Measurements from ENCODE around the gene PDE6A.

The PDE6A gene

GRCh38 chr5:149892594-149892993 lies 52.0 kb downstream of the PDE6A start:
- POLR2A ChIA-PET = no interaction called here
- H3K9me3 ChIP-seq (ENCODE audit: control insufficient read depth, insufficient read depth, low read depth, low read length) = no peaks in the 10 kb centered on the region
- TF ChIP-seq ZNF624 (tag by site-specific recombination; IDR thresholded peaks at IDR 0.05) = no peak
- no peak for TF ChIP-seq ZBTB20 (tag by site-specific recombination; IDR thresholded peaks at IDR 0.05)
- TF ChIP-seq ZNF155 (tag by site-specific recombination; IDR thresholded peaks at IDR 0.05) = no peak
- TF ChIP-seq CTCF (tag by site-specific recombination; IDR thresholded peaks at IDR 0.05) = no peak
- TF ChIP-seq SP2 (tag by site-specific recombination; IDR thresholded peaks at IDR 0.05) = no peak
- TF ChIP-seq ZNF514 (tag by site-specific recombination; IDR thresholded peaks at IDR 0.05) = no peak
- no peak for TF ChIP-seq ZSCAN30 (tag by site-specific recombination; IDR thresholded peaks at IDR 0.05)
- no peak for TF ChIP-seq ZNF302 (tag by site-specific recombination; IDR thresholded peaks at IDR 0.05; ENCODE audit: low read depth)
- no peak for TF ChIP-seq ZNF658 (tag by site-specific recombination; IDR thresholded peaks at IDR 0.05)
- TF ChIP-seq ZNF777 (tag by site-specific recombination; IDR thresholded peaks at IDR 0.05; ENCODE audit: borderline replicate concordance) = no peak
- 0 out of 2 replicates have a peak, but pooled peaks cover 2% of the 10 kb centered on the region for H3K4me1 ChIP-seq (ENCODE audit: control insufficient read depth, insufficient read depth, low read length)
- H3K36me3 ChIP-seq (ENCODE audit: control insufficient read depth in 2 of 2, insufficient read depth in 1 of 2, low read length in 2 of 2) = no peaks in the 10 kb centered on the region
- no peak overlapping the region for H3K27ac ChIP-seq (ENCODE audit: extremely low read depth, low read depth, low read length)
- CTCF ChIA-PET = interaction anchor here (0.6 to 3.2 kb wide), 5 partner anchors 58 to 274 kb away, joined by 3 to 10 read pairs (median 6); no protein-coding TSS in a partner anchor
- H3K4me3 ChIP-seq (ENCODE audit: low read depth, low read length) = no peak overlapping the region

GRCh38 chr5:149888280-149888679 lies 56.3 kb downstream of the PDE6A start:
- ChIA-PET POLR2A (interaction anchor here (0.7 kb wide), 1 partner anchor 48 kb away, joined by 5 read pairs; no protein-coding TSS in a partner anchor), CTCF (interaction anchor here (0.7 to 1.2 kb wide), 2 partner anchors 35 to 103 kb away, joined by 3 to 4 read pairs; no protein-coding TSS in a partner anchor)
- TF ChIP-seq ZBTB21 (tag by site-specific recombination; IDR thresholded peaks at IDR 0.05) (no peak), ZBTB6 (tag by site-specific recombination; IDR thresholded peaks at IDR 0.05) (no peak), ZBTB17 (tag by site-specific recombination; IDR thresholded peaks at IDR 0.05) (no peak), ZNF16 (tag by site-specific recombination; IDR thresholded peaks at IDR 0.05; ENCODE audit: low read depth) (no peak), SCRT2 (tag by site-specific recombination; IDR thresholded peaks at IDR 0.05) (no peak), ZNF19 (tag by site-specific recombination; IDR thresholded peaks at IDR 0.05; ENCODE audit: low read depth) (no peak), ELK4 (IDR thresholded peaks at IDR 0.05; ENCODE audit: borderline replicate concordance, low read depth, low read length) (no peak), HOXC10 (CRISPR knock-in tag; IDR thresholded peaks at IDR 0.05) (no peak), GLIS2 (tag by site-specific recombination; IDR thresholded peaks at IDR 0.05) (no peak), ZNF501 (tag by site-specific recombination; IDR thresholded peaks at IDR 0.05) (no peak), HOXA7 (CRISPR knock-in tag; IDR thresholded peaks at IDR 0.05; ENCODE audit: borderline replicate concordance) (no peak), ZFP41 (tag by site-specific recombination; IDR thresholded peaks at IDR 0.05; ENCODE audit: borderline replicate concordance) (no peak), ZNF10 (tag by site-specific recombination; IDR thresholded peaks at IDR 0.05) (no peak), KLF10 (tag by site-specific recombination; IDR thresholded peaks at IDR 0.05) (no peak)
- Histone ChIP-seq H3K9me3 (ENCODE audit: control insufficient read depth, insufficient read depth, low read depth, low read length) (no peaks in the 10 kb centered on the region), H3K4me1 (ENCODE audit: control insufficient read depth, insufficient read depth, low read length) (0 out of 2 replicates have a peak, but pooled peaks cover 5% of the 10 kb centered on the region), H3K27ac (ENCODE audit: extremely low read depth, low read depth, low read length) (no peak overlapping the region), H3K36me3 (ENCODE audit: control insufficient read depth in 2 of 2, insufficient read depth in 1 of 2, low read length in 2 of 2) (no peaks in the 10 kb centered on the region), H3K4me3 (ENCODE audit: low read depth, low read length) (no peak overlapping the region)

All from HEK293 (cell line).